Fibroblast of mammary gland (primary cell): ENCODE data around the gene LRMDA.

Source experiments
- DNase-seq: peaks from one replicate; pipeline ENCODE4 v3.0.0-alpha.2; 2010; ENCODE audit warnings: low read depth
- H3K4me3 ChIP-seq: 2 replicates; pipeline ENCODE4 v1.5.1; 2011; ENCODE audit warnings: low read depth, mild to moderate bottlenecking, low read length, moderate library complexity; ENCODE audit not compliant: control insufficient read depth
- CTCF ChIP-seq: conservative IDR thresholded peaks from 2 replicates; pipeline ENCODE4 v1.5.1; 2011; ENCODE audit warnings: low read depth, low read length, inconsistent platforms; ENCODE audit not compliant: control insufficient read depth, insufficient read depth

Gene LRMDA

GRCh38 chr10:75782463-75783248 is 351.2 kb downstream of the LRMDA start:
- TF ChIP-seq CTCF: no peak
- DNase-seq: no peak
- H3K4me3 ChIP-seq: no peak overlapping the region

- DNase-seq: peak; percentile 85
- H3K4me3 ChIP-seq: no peak overlapping the region
These were observed 357.2 kb downstream of the LRMDA start for GRCh38 chr10:75788394-75789205.

GRCh38 chr10:75793848-75794247 is 362.4 kb downstream of the LRMDA start:
- no peak for TF ChIP-seq CTCF
- no peak for DNase-seq

More at GRCh38 chr10:75788394-75789205, 357.2 kb downstream of the LRMDA start:
- TF ChIP-seq CTCF: no peak

GRCh38 chr10:75801121-75801520 is 369.7 kb downstream of the LRMDA start:
- DNase-seq: no peak
- TF ChIP-seq CTCF: no peak
- H3K4me3 ChIP-seq: no peak overlapping the region

More at GRCh38 chr10:75793848-75794247, 362.4 kb downstream of the LRMDA start:
- H3K4me3 ChIP-seq: no peak overlapping the region

- TF ChIP-seq CTCF: no peak
- no peak for DNase-seq
These were observed 370.2 kb downstream of the LRMDA start for GRCh38 chr10:75801661-75802060.

GRCh38 chr10:75803121-75803520 is 371.7 kb downstream of the LRMDA start:
- no peak for DNase-seq
- no peak for TF ChIP-seq CTCF
- no peak overlapping the region for H3K4me3 ChIP-seq

More at GRCh38 chr10:75801661-75802060, 370.2 kb downstream of the LRMDA start:
- no peak overlapping the region for H3K4me3 ChIP-seq
